Stimulated activated CD4-positive, alpha-beta T cell treated with anti-CD3 and anti-CD28 coated beads, Interleukin-1b, Interleukin-23, amount 100 ng/mL, for 4 hours (primary cell): Measurements from ENCODE around the gene FTO.

Experiments used
- DNase-seq, 2 donors: peaks; one replicate each; pipeline ENCODE4 v3.0.0-alpha.2; 2020; ENCODE audit warnings: low read depth in 2 of 2

Gene FTO

GRCh38 chr16:53782148-53782547 is 78.2 kb downstream of the FTO start:
- DNase-seq, result no peak

GRCh38 chr16:53784291-53784690 is 80.3 kb downstream of the FTO start:
- no peak for DNase-seq

- no peak for DNase-seq
Observed at GRCh38 chr16:53785044-53785443, 81.1 kb downstream of the FTO start.

GRCh38 chr16:53785916-53786315 is 82.0 kb downstream of the FTO start:
- no peak for DNase-seq

GRCh38 chr16:53787423-53787822 is 83.5 kb downstream of the FTO start:
- DNase-seq, result no peak

- no peak for DNase-seq
Observed at GRCh38 chr16:53789137-53789536, 85.2 kb downstream of the FTO start.

GRCh38 chr16:53792161-53792951 is 88.4 kb downstream of the FTO start:
- no peak for DNase-seq

GRCh38 chr16:53803451-53803850 is 99.5 kb downstream of the FTO start:
- no peak for DNase-seq

- no peak for DNase-seq
Observed at GRCh38 chr16:53803998-53804397, 100.0 kb downstream of the FTO start.

- DNase-seq, result no peak
Observed at GRCh38 chr16:53804467-53804866, 100.5 kb downstream of the FTO start.

- DNase-seq, result no peak
Observed at GRCh38 chr16:53805113-53805512, 101.2 kb downstream of the FTO start.

- no peak for DNase-seq
Observed at GRCh38 chr16:53805752-53806151, 101.8 kb downstream of the FTO start.

GRCh38 chr16:53809088-53809932 is 105.4 kb downstream of the FTO start:
- no peak for DNase-seq

- no peak for DNase-seq
Observed at GRCh38 chr16:53812914-53813313, 109.0 kb downstream of the FTO start.

- no peak for DNase-seq
Observed at GRCh38 chr16:53814801-53815200, 110.8 kb downstream of the FTO start.

GRCh38 chr16:53816211-53816836 is 112.4 kb downstream of the FTO start:
- no peak for DNase-seq

GRCh38 chr16:53817117-53817755 is 113.3 kb downstream of the FTO start:
- DNase-seq, result no peak

GRCh38 chr16:53817812-53818550 is 114.0 kb downstream of the FTO start:
- no peak for DNase-seq

- no peak for DNase-seq
Observed at GRCh38 chr16:53821487-53821886, 117.5 kb downstream of the FTO start.

- no peak for DNase-seq
Observed at GRCh38 chr16:53821957-53822625, 118.1 kb downstream of the FTO start.
